HG03520 (cell line): ENCODE results near the gene PLA2G4E.

Experiments
- ATAC-seq: cut with Tn5 transposase; IDR thresholded peaks from one replicate; pipeline ENCODE4 v1.9.1; 2021; ENCODE audit warnings: mild to moderate bottlenecking, moderate library complexity; ENCODE audit not compliant: unreplicated experiment

The PLA2G4E gene

DNA sequence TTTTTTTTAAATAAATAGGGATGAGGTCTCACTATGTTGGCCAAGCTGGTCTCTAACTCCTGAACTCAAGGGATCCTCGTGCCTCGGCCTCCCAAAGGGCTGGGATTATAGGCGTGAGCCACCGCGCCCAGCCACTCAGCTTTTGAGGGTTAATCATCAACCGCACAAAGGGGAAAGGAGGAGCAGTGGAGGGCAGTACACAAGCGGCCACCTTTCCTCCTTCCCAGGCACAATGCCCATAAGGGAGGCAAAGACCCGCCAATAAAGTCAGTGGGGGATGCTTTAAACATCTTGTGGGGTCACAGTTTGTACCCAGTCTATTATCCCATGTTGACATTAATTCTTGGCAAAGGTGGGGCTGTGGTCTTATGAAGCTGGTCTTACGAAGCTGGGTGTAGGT is 80.9 kb downstream of the PLA2G4E start:
- no peak for ATAC-seq

DNA sequence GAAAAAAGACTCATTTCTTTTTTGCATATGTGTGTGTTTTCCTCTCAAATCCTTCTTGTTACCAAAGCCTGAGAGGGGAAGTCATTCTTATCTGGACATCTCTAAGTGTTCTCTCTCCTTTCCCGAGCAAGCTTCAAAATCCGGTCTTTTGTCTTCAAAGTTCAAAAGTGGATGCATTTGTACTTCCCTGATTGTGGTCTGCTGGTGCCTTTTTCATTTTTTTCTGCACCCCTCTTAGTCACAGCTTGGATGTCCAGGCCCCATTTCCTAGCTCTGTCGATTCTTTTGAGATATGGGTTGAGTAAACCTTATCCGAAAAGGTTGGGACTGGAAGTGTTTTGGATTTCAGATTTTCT is 83.3 kb downstream of the PLA2G4E start:
- no peak for ATAC-seq

DNA sequence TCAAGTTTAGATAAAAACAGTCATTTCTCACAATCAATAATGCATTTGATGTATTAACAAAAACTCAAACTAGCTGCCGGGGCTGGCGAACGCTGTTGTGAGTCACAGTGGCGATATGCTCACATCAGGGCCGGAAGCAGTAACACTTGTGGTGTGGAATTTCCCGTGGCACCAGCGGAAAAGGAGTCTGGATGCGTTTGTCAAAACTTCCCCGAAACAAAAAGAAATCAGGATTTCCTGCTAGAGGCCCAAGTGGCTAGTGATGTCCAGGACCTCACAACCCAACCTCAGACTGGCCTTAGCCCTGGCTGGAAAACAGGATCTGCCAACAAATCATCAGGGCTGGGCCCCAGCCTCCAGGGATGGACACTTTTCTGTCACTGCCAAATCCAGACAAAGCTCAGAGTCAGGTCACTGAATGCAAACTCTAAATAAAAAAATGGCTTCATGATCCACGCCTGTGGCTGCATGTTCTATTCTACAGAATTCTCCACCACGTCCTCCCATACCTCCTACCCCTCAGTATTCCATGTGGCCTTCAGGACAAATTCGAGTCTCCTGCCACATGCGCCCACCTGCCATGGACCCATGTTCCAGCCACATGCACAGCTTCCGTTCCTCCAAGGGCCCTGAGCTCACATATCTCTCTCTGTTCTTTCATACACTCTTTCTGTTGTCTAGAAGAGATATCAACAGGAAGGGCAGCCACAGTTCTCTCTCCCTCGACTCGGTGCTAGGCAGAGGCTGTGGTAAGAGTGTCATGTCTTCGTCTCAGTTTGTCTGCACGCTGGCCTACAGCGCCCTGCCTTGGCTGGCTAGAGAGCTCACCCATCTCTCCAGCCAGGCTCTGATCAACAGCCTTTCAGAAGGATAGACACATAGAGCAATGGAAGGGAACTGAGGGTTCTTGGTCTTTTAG is 83.9 kb downstream of the PLA2G4E start:
- no peak for ATAC-seq

DNA sequence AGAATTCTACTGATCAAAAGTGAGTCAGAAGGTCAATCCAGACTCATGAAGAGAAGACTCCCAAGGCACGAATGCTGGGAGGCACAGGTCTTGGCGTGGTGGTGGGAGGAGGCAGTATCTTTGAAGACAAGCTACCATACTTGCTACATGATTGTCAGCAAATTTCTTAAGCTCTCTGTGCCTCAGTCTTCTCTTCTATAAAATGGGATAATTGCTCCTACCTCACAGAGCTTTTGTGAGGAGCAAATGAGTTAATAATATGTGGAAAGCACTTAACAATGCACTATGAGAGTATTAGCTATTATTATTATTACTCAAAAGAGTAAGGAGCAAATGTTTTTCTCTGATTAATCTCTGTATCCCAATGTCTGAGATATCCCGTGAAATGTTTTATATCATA is 84.7 kb downstream of the PLA2G4E start:
- ATAC-seq = no peak

DNA sequence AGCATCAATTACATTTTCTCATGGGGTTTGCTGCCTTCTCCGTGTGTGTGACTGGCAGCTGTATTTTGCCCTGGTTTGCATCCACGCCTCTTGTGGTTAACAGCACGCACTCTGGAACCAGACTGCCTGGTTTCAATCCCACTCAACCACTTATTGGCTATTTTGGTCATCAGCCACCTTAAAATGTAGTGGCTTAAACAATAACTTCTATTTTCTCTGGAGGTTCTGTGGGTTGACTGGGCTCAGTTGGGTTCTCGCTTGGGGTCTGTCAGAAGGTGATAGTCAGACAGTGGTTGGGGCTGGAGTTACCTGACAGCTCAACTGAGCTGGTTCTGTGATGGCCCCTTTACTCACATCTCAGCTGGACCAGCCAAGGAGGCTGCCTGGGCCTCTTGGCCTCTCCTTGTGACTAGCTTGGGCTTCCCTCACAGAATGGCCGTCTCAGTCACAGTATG is 85.2 kb downstream of the PLA2G4E start:
- no peak for ATAC-seq

DNA sequence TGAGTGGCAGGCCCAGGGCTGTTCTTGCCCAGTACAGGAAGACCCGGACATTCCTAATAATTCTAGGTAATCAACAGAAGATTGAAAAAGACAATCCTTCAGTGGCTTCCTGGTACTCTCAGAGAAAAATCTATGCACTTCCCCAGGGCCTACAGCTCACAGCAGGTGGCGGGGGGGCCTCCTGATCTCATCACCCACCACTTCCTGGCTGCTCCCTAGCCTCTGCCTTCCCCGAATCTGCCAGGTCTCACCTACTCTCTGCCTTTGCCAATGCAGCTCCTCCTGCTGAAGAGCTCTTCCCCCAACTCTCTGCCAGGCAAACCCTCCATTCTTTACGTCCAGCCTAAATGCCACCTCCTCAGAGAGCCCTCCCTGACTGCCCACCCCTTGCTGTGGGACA is 86.0 kb downstream of the PLA2G4E start:
- no peak for ATAC-seq

DNA sequence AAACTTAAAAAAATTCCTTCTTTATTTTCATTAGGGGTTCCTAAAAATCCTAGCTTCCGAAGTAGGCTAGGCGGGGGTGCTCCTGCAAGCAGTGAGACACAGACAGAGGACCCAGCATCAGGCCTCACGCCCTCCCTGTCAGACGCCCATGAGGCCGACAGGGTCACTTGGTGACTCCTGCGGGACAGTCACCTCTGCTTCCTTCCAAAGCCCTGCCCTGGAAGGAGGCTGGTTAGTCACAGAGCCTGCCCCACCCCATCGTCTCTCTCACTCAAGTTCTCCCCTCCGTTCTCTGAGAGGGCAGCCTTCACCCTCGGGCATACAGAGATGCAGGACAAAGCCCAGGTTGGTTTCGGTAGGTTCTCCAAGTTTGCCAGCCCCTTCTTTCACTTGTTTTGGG is 87.1 kb downstream of the PLA2G4E start:
- no peak for ATAC-seq

DNA sequence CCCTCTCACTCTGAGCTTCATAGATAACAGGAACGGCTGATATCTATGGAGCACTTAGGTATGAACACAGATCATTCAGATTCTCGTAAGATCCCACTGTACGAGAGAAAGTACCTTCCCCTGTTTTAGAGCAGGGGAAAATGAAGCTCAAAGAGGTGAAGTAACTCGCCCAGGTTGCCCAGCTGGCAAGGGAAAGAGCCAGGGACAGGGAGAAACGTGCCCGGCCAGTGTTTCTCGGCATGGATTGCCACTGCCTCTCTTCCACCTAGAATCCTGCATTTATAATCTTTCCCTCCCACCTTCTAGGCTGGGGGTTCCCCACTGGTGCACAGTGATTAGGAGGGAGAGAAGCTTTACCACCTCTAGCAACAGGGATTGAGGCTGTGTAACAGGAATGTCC is 87.5 kb downstream of the PLA2G4E start:
- no peak for ATAC-seq

DNA sequence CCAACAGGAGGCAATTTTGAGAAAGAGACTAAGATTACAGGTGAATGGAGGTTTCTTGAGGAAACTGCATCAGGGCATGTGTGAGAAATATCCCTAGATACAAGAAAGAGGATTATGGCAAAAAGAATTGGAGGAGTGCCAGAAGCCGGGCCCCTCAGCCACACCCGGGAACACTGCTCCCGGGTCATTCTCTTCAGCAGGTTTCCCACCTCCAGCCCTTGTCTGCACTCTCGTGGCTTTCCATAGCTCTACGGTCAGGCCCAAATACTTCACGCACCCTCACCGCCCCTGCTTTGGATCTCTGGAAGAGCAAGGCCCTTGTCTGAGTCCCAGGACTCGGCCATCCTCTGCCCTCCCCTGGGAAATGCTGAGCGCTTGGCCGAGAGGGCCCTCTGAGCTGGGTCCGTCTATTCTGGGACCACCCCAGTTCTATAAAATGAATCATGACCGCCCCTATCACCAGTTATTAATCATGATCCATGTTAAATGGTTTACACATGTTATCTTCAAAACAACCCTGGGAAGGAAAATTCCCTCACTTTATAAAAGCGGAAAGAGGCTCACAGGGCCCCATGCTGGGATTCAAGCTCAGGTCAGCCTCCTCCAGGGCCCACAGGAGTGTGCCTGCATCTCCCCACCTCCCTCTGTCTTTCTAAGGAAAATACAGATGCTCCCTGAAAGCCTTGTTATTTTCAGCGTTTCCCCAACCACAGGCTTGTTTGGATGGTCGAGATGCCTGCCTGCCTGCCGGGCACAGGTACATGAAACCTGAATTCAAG is 88.1 kb downstream of the PLA2G4E start:
- no peak for ATAC-seq

DNA sequence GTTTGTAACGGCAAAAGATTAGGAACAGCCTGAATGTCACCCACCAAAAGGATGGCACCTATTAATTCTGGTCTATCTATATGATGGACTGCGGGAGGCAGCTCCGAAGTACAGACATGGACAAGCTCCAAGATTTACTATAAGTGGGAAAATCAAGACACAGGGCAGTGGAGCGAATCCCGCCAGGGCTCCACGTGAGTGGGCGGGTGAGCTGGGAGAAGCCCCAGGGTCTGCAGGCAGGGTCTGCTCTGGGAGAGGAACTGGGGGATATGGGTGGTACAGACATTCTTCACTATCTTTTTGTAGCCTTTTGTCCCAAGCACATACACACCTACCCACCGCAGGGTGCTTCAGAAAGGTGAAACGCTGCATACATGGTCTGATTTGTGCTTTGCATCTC is 88.7 kb downstream of the PLA2G4E start:
- no peak for ATAC-seq
